Retinal pigment epithelial cell (primary cell): ENCODE results near the gene VPS45.

ENCODE experiments used
- DNase-seq: peaks from one replicate; pipeline ENCODE4 v3.0.0-alpha.2; 2010; ENCODE audit warnings: low read depth
- H3K4me3 ChIP-seq: 2 replicates; pipeline ENCODE4 v1.5.1; 2011; ENCODE audit warnings: mild to moderate bottlenecking, low read length, control low read depth, moderate library complexity
- TF ChIP-seq, protein P1 (sequence below): conservative IDR thresholded peaks from 2 replicates; pipeline ENCODE4 v1.5.1; 2011; ENCODE audit warnings: low read depth, low read length, control low read depth, inconsistent platforms

VPS45 gene

GRCh38 chr1:150192012-150192411, 124.4 kb downstream of the VPS45 start:
- peak; percentile 49 for DNase-seq
- TF ChIP-seq, protein P1, sequence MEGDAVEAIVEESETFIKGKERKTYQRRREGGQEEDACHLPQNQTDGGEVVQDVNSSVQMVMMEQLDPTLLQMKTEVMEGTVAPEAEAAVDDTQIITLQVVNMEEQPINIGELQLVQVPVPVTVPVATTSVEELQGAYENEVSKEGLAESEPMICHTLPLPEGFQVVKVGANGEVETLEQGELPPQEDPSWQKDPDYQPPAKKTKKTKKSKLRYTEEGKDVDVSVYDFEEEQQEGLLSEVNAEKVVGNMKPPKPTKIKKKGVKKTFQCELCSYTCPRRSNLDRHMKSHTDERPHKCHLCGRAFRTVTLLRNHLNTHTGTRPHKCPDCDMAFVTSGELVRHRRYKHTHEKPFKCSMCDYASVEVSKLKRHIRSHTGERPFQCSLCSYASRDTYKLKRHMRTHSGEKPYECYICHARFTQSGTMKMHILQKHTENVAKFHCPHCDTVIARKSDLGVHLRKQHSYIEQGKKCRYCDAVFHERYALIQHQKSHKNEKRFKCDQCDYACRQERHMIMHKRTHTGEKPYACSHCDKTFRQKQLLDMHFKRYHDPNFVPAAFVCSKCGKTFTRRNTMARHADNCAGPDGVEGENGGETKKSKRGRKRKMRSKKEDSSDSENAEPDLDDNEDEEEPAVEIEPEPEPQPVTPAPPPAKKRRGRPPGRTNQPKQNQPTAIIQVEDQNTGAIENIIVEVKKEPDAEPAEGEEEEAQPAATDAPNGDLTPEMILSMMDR = no peak
- H3K4me3 ChIP-seq = no peak overlapping the region

- no peak overlapping the region for H3K4me3 ChIP-seq
- TF ChIP-seq, protein P1 = no peak
- DNase-seq = peak; percentile 41
Observed at GRCh38 chr1:150194381-150195031, 126.9 kb downstream of the VPS45 start.
